ENCODE results near the gene OR56A1. TPM values are rescaled to one million over a fixed set of nuclear protein-coding genes. Genes with fewer than 3 reads are reported as not detected.
A peak's percentile ranks its signal among the peaks of the same experiment; 100 is the strongest.

The OR56A1 gene
- total and polyA plus RNA-seq, 5 experiments from 2014 or later, result not detected

- Mint-ChIP-seq H3K4me1 (no peaks in the 10 kb centered on the region), H3K27ac (no peak overlapping the region), H3K4me3 (no peak overlapping the region), H3K36me3 (no peaks in the 10 kb centered on the region), H3K27me3 (peaks cover 20 to 47% (median 27%) of the 10 kb centered on the region in 5 donors), H3K9me3 (peaks cover 0 to 3% (median 0%) of the 10 kb centered on the region in 9 donors)
- ATAC-seq (peak in 1 of 2 donors; percentile 59), DNase-seq (peak in 4 of 10 donors; percentile 6 to 40 (median 32))
- POLR2A ChIA-PET, result no interaction called here
Measured at GRCh38 chr11:6022956-6023355, 7.6 kb downstream of the OR56A1 start.

DNA sequence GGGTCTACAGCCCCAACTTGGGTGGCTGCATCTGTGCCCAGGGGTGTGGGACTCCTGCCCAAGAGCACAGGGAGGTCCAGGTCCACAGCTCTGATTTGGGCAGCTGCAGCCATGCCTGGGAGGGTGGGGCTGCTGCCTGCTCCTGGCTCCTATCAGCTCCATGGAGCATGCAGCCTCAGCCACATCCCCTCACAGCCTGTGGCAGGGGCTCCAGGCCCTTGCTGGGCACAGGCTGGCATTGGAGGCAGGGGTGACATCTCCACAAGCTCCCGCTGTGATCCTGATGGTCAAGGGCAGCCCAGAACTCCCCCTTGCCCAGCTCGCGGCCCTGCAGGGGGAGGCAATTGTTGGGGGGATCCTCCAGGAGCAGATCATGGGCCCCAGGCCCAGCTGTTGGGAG lies 17.5 kb downstream of the OR56A1 start:
- DNase-seq (no peak), ATAC-seq (no peak)
- Mint-ChIP-seq H3K9me3 (peaks cover 0 to 34% (median 16%) of the 10 kb centered on the region in 9 donors), H3K27ac (no peak overlapping the region), H3K4me3 (no peak overlapping the region), H3K36me3 (peaks cover 3 to 15% (median 3%) of the 10 kb centered on the region in 3 donors), H3K27me3 (peaks cover 17 to 38% (median 35%) of the 10 kb centered on the region in 5 donors), H3K4me1 (no peaks in the 10 kb centered on the region)
- POLR2A ChIA-PET, result no interaction called here

- H3K27me3 Mint-ChIP-seq, result peaks cover 12 to 38% (median 32%) of the 10 kb centered on the region in 5 donors
- no peak for ATAC-seq
- no peak overlapping the region for H3K4me3 Mint-ChIP-seq
- H3K36me3 Mint-ChIP-seq, result peaks cover 3 to 14% (median 3%) of the 10 kb centered on the region in 3 donors
- H3K27ac Mint-ChIP-seq, result no peak overlapping the region
- H3K4me1 Mint-ChIP-seq, result no peaks in the 10 kb centered on the region
- no peak for DNase-seq
- POLR2A ChIA-PET, result no interaction called here
- H3K9me3 Mint-ChIP-seq, result peaks cover 0 to 27% (median 11%) of the 10 kb centered on the region in 9 donors
Measured at GRCh38 chr11:6012035-6012668, 18.4 kb downstream of the OR56A1 start.

DNA sequence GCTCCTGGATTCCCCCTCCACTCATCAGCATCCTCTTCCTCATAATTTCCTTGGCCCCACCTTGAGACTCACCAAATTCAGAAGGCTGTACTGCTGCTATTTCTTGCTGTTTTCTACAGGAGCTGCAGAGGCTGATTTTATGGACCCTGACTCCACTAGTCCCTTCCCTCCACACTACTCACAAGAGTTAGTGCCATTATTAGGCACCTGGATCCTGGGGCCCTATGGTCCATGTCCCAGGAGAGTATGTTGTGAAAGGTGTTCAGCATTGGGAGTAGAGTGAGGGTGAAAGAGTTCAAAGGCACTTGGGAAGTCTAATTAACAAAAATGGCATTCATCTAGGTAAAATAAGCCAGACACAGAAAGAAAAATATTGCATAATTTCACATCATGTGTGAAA lies 23.7 kb downstream of the OR56A1 start, which contains the start of gene OR56A4:
Gene OR56A4, minus strand, starts transcription at position 101 of the 400 bp plus-strand sequence. CDS start 3,954 bp downstream, outside the sequence.
- Mint-ChIP-seq H3K36me3 (no peaks in the 10 kb centered on the region), H3K27ac (no peak within 1 kb of the TSS), H3K4me3 (no peak within 1 kb of the TSS), H3K9me3 (no peaks in the 10 kb centered on the region), H3K4me1 (no peaks in the 10 kb centered on the region), H3K27me3 (peaks cover 2 to 44% (median 29%) of the 10 kb centered on the region in 5 donors)
- POLR2A ChIA-PET, result no interaction called here
- DNase-seq (no peak), ATAC-seq (no peak)

DNA sequence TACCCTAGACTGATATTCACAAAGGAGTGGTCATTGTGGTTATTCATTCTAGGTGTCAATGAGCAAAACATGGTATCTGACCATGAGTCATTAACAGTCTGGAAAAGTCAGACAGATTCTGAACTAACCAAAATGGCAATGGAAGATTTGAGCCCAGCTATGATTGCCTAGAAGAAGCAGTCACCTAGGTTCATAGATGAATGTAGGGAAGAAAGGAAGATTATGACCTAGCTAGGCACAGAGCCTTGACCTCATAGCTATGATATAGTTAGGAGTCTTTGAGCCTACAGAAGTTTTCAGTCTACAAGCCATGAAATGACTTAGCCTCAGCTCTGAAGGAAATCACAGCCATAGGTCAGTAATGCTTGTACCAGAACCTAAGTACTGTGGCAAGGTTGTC lies 24.2 kb downstream of the OR56A1 start:
- DNase-seq, result no peak
- no peak for ATAC-seq
- no peak overlapping the region for H3K27ac Mint-ChIP-seq
- POLR2A ChIA-PET, result no interaction called here
- no peaks in the 10 kb centered on the region for H3K9me3 Mint-ChIP-seq
- H3K4me3 Mint-ChIP-seq, result no peak overlapping the region
- no peaks in the 10 kb centered on the region for H3K4me1 Mint-ChIP-seq
- no peaks in the 10 kb centered on the region for H3K36me3 Mint-ChIP-seq
- peaks cover 3 to 43% (median 25%) of the 10 kb centered on the region in 5 donors for H3K27me3 Mint-ChIP-seq

DNA sequence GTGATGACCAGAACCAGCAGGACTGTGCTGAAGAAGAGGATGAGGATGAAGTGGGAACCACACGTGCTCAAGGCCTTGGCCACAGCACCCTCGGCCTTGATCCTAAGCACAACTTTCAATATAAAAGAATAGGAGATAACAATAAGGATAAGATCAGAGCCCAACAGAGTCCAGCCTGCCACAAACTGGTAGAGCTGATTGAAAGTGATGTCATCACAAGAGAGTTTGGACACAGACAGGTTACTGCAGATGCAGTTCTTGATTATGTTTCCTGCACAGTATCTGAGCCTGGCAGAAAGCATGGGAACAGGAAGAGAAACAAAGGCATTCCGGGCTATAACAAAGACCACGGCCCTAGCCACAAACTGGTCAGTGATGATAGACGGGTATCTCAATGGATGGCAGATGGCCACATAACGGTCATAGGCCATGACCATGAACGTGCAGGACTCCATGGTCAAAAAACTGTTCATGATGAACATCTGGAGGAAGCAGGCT lies 28.3 kb downstream of the OR56A1 start:
- H3K27ac Mint-ChIP-seq, result peak overlapping the region in 1 of 10 donors; percentile 49
- peaks cover 0 to 2% (median 0%) of the 10 kb centered on the region in 9 donors for H3K9me3 Mint-ChIP-seq
- no peaks in the 10 kb centered on the region for H3K36me3 Mint-ChIP-seq
- no peak overlapping the region for H3K4me3 Mint-ChIP-seq
- H3K27me3 Mint-ChIP-seq, result peaks cover 9 to 43% (median 20%) of the 10 kb centered on the region in 5 donors
- ATAC-seq (no peak), DNase-seq (no peak)
- POLR2A ChIA-PET, result no interaction called here
- no peaks in the 10 kb centered on the region for H3K4me1 Mint-ChIP-seq

DNA sequence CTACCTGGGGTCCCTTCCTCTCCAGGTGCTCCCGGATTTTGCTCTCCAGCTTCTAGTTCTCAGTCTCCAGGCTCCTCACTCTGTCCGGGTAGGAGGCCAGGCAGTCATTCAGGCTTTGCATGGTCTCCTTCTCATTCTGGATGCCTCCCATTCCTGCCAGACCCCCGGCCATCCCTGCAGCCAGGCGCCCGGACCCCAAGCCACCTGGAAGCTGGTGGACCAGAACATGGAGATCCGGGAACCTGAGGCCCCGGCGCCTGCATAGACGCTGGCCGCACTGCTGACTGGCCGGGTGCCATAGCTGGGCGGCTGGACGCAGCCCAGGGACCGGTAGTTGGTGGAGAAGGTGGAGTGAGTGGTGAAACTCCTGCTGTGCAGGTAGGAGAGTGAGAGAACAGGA lies 35.8 kb downstream of the OR56A1 start:
- H3K4me1 Mint-ChIP-seq, result no peaks in the 10 kb centered on the region
- H3K4me3 Mint-ChIP-seq, result no peak overlapping the region
- peaks cover 7 to 18% (median 17%) of the 10 kb centered on the region in 5 donors for H3K27me3 Mint-ChIP-seq
- POLR2A ChIA-PET, result no interaction called here
- H3K36me3 Mint-ChIP-seq, result no peaks in the 10 kb centered on the region
- H3K27ac Mint-ChIP-seq, result no peak overlapping the region
- H3K9me3 Mint-ChIP-seq, result peaks cover 0 to 2% (median 0%) of the 10 kb centered on the region in 9 donors
- ATAC-seq, result no peak
- DNase-seq, result no peak

DNA sequence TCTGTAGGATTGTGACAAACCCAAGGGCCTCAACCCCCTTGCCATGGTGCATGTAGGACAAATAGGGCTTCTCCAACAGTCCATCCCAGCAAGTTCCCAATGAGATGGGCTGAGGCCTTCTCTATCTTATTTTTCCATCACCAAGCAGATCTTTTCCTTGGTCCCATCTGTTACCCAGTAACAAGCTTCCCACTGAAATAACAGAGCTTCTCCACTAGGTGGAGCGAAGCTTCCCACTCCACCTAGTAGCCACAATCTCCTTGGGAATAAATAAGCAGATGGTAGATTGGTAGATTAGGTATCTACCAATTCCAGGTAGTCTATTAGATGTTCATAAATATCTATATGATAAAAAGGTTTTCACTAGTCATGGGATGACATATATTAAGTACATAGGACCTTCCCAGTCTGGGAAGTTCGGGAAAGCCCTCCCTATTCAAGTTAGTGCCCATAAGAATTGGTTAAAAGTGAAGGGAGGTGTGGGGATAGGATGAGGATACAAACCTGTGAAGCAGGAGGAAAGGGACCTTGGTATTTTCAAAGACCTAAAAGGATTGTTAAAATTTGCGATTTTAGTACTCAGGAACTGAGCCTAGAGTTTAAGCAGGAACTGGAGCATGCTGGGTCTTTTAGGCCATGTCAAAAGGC lies 37.8 kb downstream of the OR56A1 start:
- no peak overlapping the region for H3K4me3 Mint-ChIP-seq
- POLR2A ChIA-PET, result no interaction called here
- H3K27me3 Mint-ChIP-seq, result peaks cover 10 to 20% (median 12%) of the 10 kb centered on the region in 5 donors
- no peaks in the 10 kb centered on the region for H3K9me3 Mint-ChIP-seq
- no peaks in the 10 kb centered on the region for H3K36me3 Mint-ChIP-seq
- DNase-seq (no peak), ATAC-seq (no peak)
- H3K4me1 Mint-ChIP-seq, result no peaks in the 10 kb centered on the region
- no peak overlapping the region for H3K27ac Mint-ChIP-seq

DNA sequence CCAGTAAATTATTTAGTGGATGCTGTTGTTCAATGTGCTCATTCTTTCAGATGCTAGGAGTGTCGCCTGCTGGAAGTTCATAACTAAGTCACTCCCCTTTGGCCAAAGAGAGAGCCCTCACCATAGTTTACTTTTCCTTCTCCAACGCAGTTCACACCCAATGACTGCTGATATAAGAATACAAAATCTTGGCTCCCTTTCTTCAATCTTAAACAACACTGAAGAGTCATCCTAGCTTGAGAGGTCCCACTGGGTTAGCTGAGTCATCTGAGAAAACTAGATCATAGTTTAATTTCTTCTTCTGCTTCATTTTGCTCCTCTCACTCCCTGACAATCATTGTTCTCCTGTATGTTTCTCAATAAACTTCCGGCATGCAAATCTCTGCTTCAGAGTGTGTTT lies 38.4 kb downstream of the OR56A1 start:
- H3K4me3 Mint-ChIP-seq, result no peak overlapping the region
- peaks cover 0 to 1% (median 0%) of the 10 kb centered on the region in 4 donors for H3K4me1 Mint-ChIP-seq
- H3K9me3 Mint-ChIP-seq, result no peaks in the 10 kb centered on the region
- H3K27me3 Mint-ChIP-seq, result peaks cover 13 to 26% (median 15%) of the 10 kb centered on the region in 5 donors
- no peaks in the 10 kb centered on the region for H3K36me3 Mint-ChIP-seq
- POLR2A ChIA-PET, result no interaction called here
- ATAC-seq, result no peak
- H3K27ac Mint-ChIP-seq, result no peak overlapping the region
- DNase-seq, result no peak

- no peaks in the 10 kb centered on the region for H3K36me3 Mint-ChIP-seq
- no peaks in the 10 kb centered on the region for H3K9me3 Mint-ChIP-seq
- H3K27me3 Mint-ChIP-seq, result peaks cover 15 to 40% (median 23%) of the 10 kb centered on the region in 5 donors
- no peak overlapping the region for H3K27ac Mint-ChIP-seq
- POLR2A ChIA-PET, result no interaction called here
- H3K4me1 Mint-ChIP-seq, result peaks cover 0 to 1% (median 0%) of the 10 kb centered on the region in 4 donors
- H3K4me3 Mint-ChIP-seq, result no peak overlapping the region
- ATAC-seq (no peak), DNase-seq (no peak)
Measured at GRCh38 chr11:5989203-5989602, 41.4 kb downstream of the OR56A1 start.

DNA sequence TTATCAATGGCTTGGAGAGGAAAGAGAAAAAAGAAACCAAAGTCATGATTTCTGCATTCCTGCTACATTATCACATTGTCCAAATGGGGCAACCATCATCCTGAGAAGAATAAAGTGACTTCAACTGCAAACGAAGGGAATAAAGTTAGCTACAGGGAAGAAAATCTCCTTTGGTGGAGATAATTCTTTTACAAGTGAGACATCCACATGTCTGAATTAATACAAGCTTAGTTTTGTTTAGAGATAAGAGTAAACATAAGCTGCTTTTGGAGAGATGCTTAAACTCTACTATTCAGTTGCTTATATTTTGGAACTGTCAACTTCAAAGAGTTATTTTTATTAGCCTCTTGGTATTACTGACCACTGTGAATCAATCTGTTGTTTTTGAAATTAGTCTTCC lies 43.7 kb downstream of the OR56A1 start, which contains the start of gene OR52L1:
Gene OR52L1, minus strand, starts transcription at position 101 of the 400 bp plus-strand sequence. Its CDS starts 55 bp downstream, at position 46.
- no peak for ATAC-seq
- H3K27ac Mint-ChIP-seq, result no peak within 1 kb of the TSS
- H3K4me3 Mint-ChIP-seq, result no peak within 1 kb of the TSS
- peaks cover 0 to 1% (median 0%) of the 10 kb centered on the region in 4 donors for H3K4me1 Mint-ChIP-seq
- no peaks in the 10 kb centered on the region for H3K36me3 Mint-ChIP-seq
- peaks cover 21 to 62% (median 31%) of the 10 kb centered on the region in 5 donors for H3K27me3 Mint-ChIP-seq
- peaks cover 0 to 7% (median 0%) of the 10 kb centered on the region in 9 donors for H3K9me3 Mint-ChIP-seq
- no peak for DNase-seq
- POLR2A ChIA-PET, result no interaction called here

GRCh38 chr11:5983443-5983842 lies 47.1 kb downstream of the OR56A1 start:
- H3K9me3 Mint-ChIP-seq, result peaks cover 0 to 31% (median 9%) of the 10 kb centered on the region in 9 donors
- POLR2A ChIA-PET, result no interaction called here

GRCh38 chr11:5973530-5973929 lies 57.0 kb downstream of the OR56A1 start:
- no peak for DNase-seq
- POLR2A ChIA-PET, result no interaction called here
- no peaks in the 10 kb centered on the region for H3K4me1 Mint-ChIP-seq
- ATAC-seq, result no peak
- H3K4me3 Mint-ChIP-seq, result no peak overlapping the region
- H3K27me3 Mint-ChIP-seq, result peaks cover 4 to 26% (median 14%) of the 10 kb centered on the region in 5 donors
- no peaks in the 10 kb centered on the region for H3K36me3 Mint-ChIP-seq
- peaks cover 0 to 13% (median 4%) of the 10 kb centered on the region in 9 donors for H3K9me3 Mint-ChIP-seq
- H3K27ac Mint-ChIP-seq, result no peak overlapping the region

More at GRCh38 chr11:5983443-5983842, 47.1 kb downstream of the OR56A1 start:
- no peaks in the 10 kb centered on the region for H3K36me3 Mint-ChIP-seq
- H3K27me3 Mint-ChIP-seq, result peaks cover 11 to 61% (median 22%) of the 10 kb centered on the region in 5 donors
- peaks cover 0 to 1% (median 0%) of the 10 kb centered on the region in 4 donors for H3K4me1 Mint-ChIP-seq
- ATAC-seq (no peak), DNase-seq (no peak)
- H3K27ac Mint-ChIP-seq, result no peak overlapping the region
- H3K4me3 Mint-ChIP-seq, result no peak overlapping the region

All from naive thymus-derived CD8-positive, alpha-beta T cell (primary cell).